ENCODE results near the gene TIMM23.
A peak's percentile ranks its signal among the peaks of the same experiment; 100 is the strongest.

The TIMM23 gene

GRCh38 chr10:46019569-46020343 lies 47.5 kb downstream of the TIMM23 start:
- no peak for DNase-seq (ENCODE audit: insufficient read length, low spot score)
- no peak for FAIRE-seq

GRCh38 chr10:46020344-46020657 lies 48.0 kb downstream of the TIMM23 start:
- no peak for DNase-seq (ENCODE audit: insufficient read length, low spot score)
- FAIRE-seq = no peak

GRCh38 chr10:46022978-46023702 lies 50.9 kb downstream of the TIMM23 start:
- DNase-seq (ENCODE audit: insufficient read length, low spot score) = peak; percentile 89
- FAIRE-seq = no peak

GRCh38 chr10:46024948-46025347 lies 52.7 kb downstream of the TIMM23 start:
- no peak for DNase-seq (ENCODE audit: insufficient read length, low spot score)
- FAIRE-seq = no peak

GRCh38 chr10:46025406-46025805 lies 53.1 kb downstream of the TIMM23 start:
- DNase-seq (ENCODE audit: insufficient read length, low spot score) = no peak
- FAIRE-seq = no peak

- DNase-seq (ENCODE audit: insufficient read length, low spot score) = no peak
- no peak for FAIRE-seq
These were observed 53.8 kb downstream of the TIMM23 start for GRCh38 chr10:46026106-46026505.

- DNase-seq (ENCODE audit: insufficient read length, low spot score) = peak; percentile 62
- no peak for FAIRE-seq
These were observed 56.5 kb downstream of the TIMM23 start for GRCh38 chr10:46028584-46029460.

- no peak for FAIRE-seq
- DNase-seq (ENCODE audit: insufficient read length, low spot score) = no peak
These were observed 57.3 kb downstream of the TIMM23 start for GRCh38 chr10:46029461-46030030.

GRCh38 chr10:46030091-46030937 lies 58.0 kb downstream of the TIMM23 start, which contains the start of gene NCOA4:
Gene NCOA4 (minus strand): TSS chr10:46030623. CDS start chr10:46016680, 13,943 bp downstream.
- DNase-seq (ENCODE audit: insufficient read length, low spot score) = peak; percentile 96
- FAIRE-seq = no peak

GRCh38 chr10:46031648-46032532 lies 59.6 kb downstream of the TIMM23 start:
- DNase-seq (ENCODE audit: insufficient read length, low spot score) (no peak), FAIRE-seq (no peak)

- DNase-seq (ENCODE audit: insufficient read length, low spot score) (peak; percentile 32), FAIRE-seq (no peak)
These were observed 61.3 kb downstream of the TIMM23 start for GRCh38 chr10:46033602-46034011.

- DNase-seq (ENCODE audit: insufficient read length, low spot score) (no peak), FAIRE-seq (no peak)
These were observed 63.9 kb downstream of the TIMM23 start for GRCh38 chr10:46035923-46036849.

GRCh38 chr10:46037107-46037825 lies 65.0 kb downstream of the TIMM23 start:
- FAIRE-seq = no peak

GRCh38 chr10:46040004-46040403 lies 67.7 kb downstream of the TIMM23 start:
- no peak for FAIRE-seq
- no peak for DNase-seq (ENCODE audit: insufficient read length, low spot score)

More at GRCh38 chr10:46037107-46037825, 65.0 kb downstream of the TIMM23 start:
- no peak for DNase-seq (ENCODE audit: insufficient read length, low spot score)

- no peak for FAIRE-seq
- no peak for DNase-seq (ENCODE audit: insufficient read length, low spot score)
These were observed 70.2 kb downstream of the TIMM23 start for GRCh38 chr10:46042527-46042926.

- DNase-seq (ENCODE audit: insufficient read length, low spot score) = no peak
- no peak for FAIRE-seq
These were observed 74.0 kb downstream of the TIMM23 start, which contains the start of gene MSMB for GRCh38 chr10:46046261-46046660. Gene MSMB (minus strand): TSS chr10:46046269. CDS start chr10:46046237, 32 bp downstream.

- FAIRE-seq (no peak), DNase-seq (ENCODE audit: insufficient read length, low spot score) (no peak)
These were observed 75.9 kb downstream of the TIMM23 start for GRCh38 chr10:46048152-46048551.
